Renal pelvis (tissue), 4 donors: ENCODE measurements around the gene TMEM45A. TPM values are rescaled to one million over a fixed set of nuclear protein-coding genes. Genes with fewer than 3 reads are reported as not detected.
"Not testable (repeated sequence)": the region's sequence is repeated elsewhere in the genome, so short reads cannot be mapped to it uniquely, and the experiment has no call there.

Experiments used
- DNase-seq: peaks from one replicate; pipeline ENCODE4 v3.0.0-alpha.2; 2013
- polyA plus RNA-seq, 3 donors: library from polyadenylated mRNA; unstranded; fragments of 120-200 nt; gene quantifications; one replicate each; pipeline ENCODE4 v1.2.1, GENCODE V29; 2013; ENCODE audit not compliant: insufficient read length in 3 of 3

Gene TMEM45A
- polyA plus RNA-seq, 3 donors: 19.5 to 21.0 (median 20.7) TPM

- DNase-seq: no peak
These were observed 34.4 kb downstream of the TMEM45A start for GRCh38 chr3:100526613-100527346.

DNA sequence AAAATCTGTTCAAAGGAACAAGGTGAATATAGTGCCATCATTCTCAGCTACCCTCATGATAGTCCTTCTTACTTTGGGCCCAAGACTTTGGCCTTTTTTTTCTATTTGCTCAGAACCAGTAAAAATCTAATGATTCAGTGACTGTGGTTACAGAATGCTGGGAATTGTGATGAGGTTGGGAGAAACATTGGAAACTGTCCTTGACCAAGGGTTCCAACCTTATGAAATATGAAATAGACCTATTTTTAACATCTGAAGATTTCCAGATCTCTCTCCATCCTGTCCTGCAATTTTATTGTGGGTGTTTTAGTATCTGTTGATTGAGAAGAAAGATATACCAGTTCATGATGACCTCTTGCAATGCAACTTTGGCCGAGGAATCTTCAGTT is 34.9 kb downstream of the TMEM45A start:
- no peak for DNase-seq

GRCh38 chr3:100531093-100531492 is 38.7 kb downstream of the TMEM45A start:
- no peak for DNase-seq

DNA sequence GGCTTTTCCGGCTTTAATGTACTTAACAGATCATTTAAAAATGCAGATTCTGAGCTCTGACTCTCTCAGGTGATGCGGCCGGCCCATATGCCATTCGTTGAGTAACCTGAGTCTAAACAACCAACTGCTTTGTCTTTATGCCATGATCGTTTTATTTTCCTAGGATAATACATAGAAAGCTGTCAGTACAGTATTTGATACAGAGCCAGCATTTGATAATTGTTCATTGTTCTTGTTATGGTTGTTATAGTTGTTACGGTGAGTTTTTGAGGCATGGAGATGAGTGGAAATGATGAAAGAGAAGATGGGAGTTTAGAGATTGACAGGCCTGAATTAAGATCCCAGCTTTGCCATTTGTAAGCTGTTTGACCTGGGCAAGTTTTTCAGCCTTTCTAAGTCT is 40.0 kb downstream of the TMEM45A start:
- no peak for DNase-seq

DNA sequence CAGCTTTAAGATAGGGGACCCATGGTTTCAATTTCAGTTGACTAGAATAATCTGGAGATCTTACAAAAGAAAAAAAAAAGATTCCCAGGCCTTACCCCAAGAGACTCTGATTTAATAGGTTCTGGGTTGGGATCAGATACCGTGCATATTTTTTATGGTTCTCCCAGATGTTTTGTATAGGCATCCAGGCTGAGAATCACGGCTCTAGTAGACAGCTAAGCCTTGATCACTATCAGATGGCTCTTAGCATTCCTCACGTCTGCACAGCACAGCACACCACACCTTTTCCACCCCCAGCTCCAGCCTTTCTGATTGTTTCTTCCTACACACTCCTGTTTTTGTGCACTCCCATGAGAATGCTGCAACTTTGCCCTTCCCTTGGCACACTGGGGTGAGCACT is 40.8 kb downstream of the TMEM45A start:
- no peak for DNase-seq

- no peak for DNase-seq
These were observed 43.2 kb downstream of the TMEM45A start for GRCh38 chr3:100535610-100535943.

- DNase-seq: no peak
These were observed 43.7 kb downstream of the TMEM45A start for GRCh38 chr3:100536093-100536492.

- no peak for DNase-seq
These were observed 45.4 kb downstream of the TMEM45A start for GRCh38 chr3:100537646-100538338.

GRCh38 chr3:100538339-100538706 is 45.9 kb downstream of the TMEM45A start:
- no peak for DNase-seq

GRCh38 chr3:100540791-100541334 is 48.4 kb downstream of the TMEM45A start:
- no peak for DNase-seq

- not testable (repeated sequence) for DNase-seq
These were observed 49.0 kb downstream of the TMEM45A start for GRCh38 chr3:100541428-100541827.

DNA sequence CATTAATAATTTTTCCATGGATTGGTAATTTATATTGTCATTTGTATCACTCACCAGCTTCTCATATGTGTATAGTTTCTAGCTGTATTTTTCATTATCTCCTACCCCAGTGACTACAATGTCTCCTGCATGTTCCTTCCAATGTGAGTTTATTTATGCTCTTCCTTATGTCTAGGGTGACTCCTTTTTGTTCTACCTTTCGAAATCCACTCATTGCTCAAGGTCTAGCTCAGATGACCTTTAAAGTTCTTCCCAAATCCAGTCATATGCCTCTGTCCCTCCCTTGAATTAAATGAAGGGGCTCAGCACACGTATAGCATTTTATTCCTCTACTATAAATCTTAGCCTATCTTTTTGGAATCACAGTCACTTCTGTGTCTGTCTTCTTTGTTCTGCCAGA is 53.0 kb downstream of the TMEM45A start:
- no peak for DNase-seq

- no peak for DNase-seq
These were observed 53.8 kb downstream of the TMEM45A start for GRCh38 chr3:100546020-100546744.

- DNase-seq: peak; percentile 22
These were observed 55.6 kb downstream of the TMEM45A start for GRCh38 chr3:100548053-100548452.

GRCh38 chr3:100553618-100554372 is 61.4 kb downstream of the TMEM45A start:
- no peak for DNase-seq

- no peak for DNase-seq
These were observed 61.9 kb downstream of the TMEM45A start for GRCh38 chr3:100554373-100554676.

GRCh38 chr3:100556673-100557310 is 64.4 kb downstream of the TMEM45A start:
- DNase-seq: no peak

GRCh38 chr3:100558233-100558632 is 65.8 kb downstream of the TMEM45A start:
- no peak for DNase-seq

DNA sequence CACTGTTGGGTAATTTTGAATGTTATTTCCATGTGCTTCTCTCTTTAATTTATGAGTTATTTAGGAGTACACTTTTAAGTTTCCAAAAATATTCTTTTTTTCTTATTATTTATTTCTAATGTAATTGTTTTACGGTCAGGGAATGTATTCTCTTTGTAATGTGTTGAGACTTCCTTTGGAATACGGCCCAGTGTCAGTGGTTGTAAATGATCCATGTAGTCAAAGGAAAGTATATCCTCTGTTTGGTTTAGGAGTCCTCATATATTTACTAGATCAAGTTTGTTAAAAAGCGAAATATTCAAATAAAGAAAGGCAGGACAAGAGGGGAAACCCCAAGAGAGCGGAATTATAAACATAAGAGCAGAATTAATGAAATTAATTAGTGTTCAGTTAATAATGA is 68.0 kb downstream of the TMEM45A start:
- DNase-seq: no peak

GRCh38 chr3:100561459-100562158 is 69.2 kb downstream of the TMEM45A start:
- no peak for DNase-seq

GRCh38 chr3:100562224-100562857 is 69.9 kb downstream of the TMEM45A start:
- DNase-seq: no peak
